Endodermal cell (in vitro differentiated cells): ENCODE measurements around the gene GPT2. TPM values are rescaled to one million over a fixed set of nuclear protein-coding genes. Genes with fewer than 3 reads are reported as not detected.

Experiments used
- DNase-seq: peaks from one replicate; pipeline ENCODE4 v3.0.0-alpha.2; 2017
- H3K27ac ChIP-seq: 2 replicates; pipeline ENCODE4 v1.5.1; 2013; ENCODE audit warnings: mild to moderate bottlenecking, low read depth, low read length, moderate library complexity
- H3K27me3 ChIP-seq: 2 replicates; pipeline ENCODE4 v1.6.1; 2013; ENCODE audit warnings: mild to moderate bottlenecking, low read length, moderate library complexity; ENCODE audit not compliant: insufficient read depth, control insufficient read depth, poor library complexity, severe bottlenecking
- H3K36me3 ChIP-seq: 2 replicates; pipeline ENCODE4 v1.7.0; 2013; ENCODE audit warnings: mild to moderate bottlenecking, low read length, moderate library complexity; ENCODE audit not compliant: control insufficient read depth, insufficient read depth
- H3K4me1 ChIP-seq: one replicate; pipeline ENCODE4 v1.7.0; 2013; ENCODE audit warnings: low read length; ENCODE audit not compliant: control insufficient read depth, insufficient read depth
- H3K4me3 ChIP-seq: 2 replicates; pipeline ENCODE4 v1.5.1; 2013; ENCODE audit warnings: mild to moderate bottlenecking, low read length, moderate library complexity
- H3K9ac ChIP-seq: 2 replicates; pipeline ENCODE4 v1.6.1; 2013; ENCODE audit warnings: mild to moderate bottlenecking, low read length, moderate library complexity; ENCODE audit not compliant: poor library complexity, severe bottlenecking; ENCODE audit errors: extremely low read depth
- H3K9me3 ChIP-seq: 2 replicates; pipeline ENCODE4 v1.6.1; 2013; ENCODE audit warnings: mild to moderate bottlenecking, low read length, moderate library complexity; ENCODE audit not compliant: control insufficient read depth
- H3K27ac Mint-ChIP-seq: 2 replicates; pipeline ENCODE4 v1.8.0; 2020; ENCODE audit warnings: mixed read lengths
- H3K27me3 Mint-ChIP-seq: 2 replicates; pipeline ENCODE4 v1.8.0; 2021; ENCODE audit warnings: mild to moderate bottlenecking, mixed read lengths; ENCODE audit not compliant: insufficient read depth
- H3K36me3 Mint-ChIP-seq: 2 replicates; pipeline ENCODE4 v1.8.0; 2020; ENCODE audit warnings: low read depth, mixed read lengths
- H3K4me1 Mint-ChIP-seq: 2 replicates; pipeline ENCODE4 v1.8.0; 2020; ENCODE audit warnings: mixed read lengths
- H3K4me3 Mint-ChIP-seq: 2 replicates; pipeline ENCODE4 v1.8.0; 2020; ENCODE audit warnings: mild to moderate bottlenecking, moderate library complexity, mixed read lengths
- H3K9me3 Mint-ChIP-seq: 2 replicates; pipeline ENCODE4 v1.8.0; 2020; ENCODE audit warnings: mild to moderate bottlenecking, mixed read lengths
- CTCF ChIP-seq: fragments of 200-600 bp; sonication (generic); conservative IDR thresholded peaks from 2 replicates; pipeline ENCODE4 v1.5.0; 2021; ENCODE audit warnings: antibody characterized with exemption, mild to moderate bottlenecking
- WGBS, 2 experiments: methylation state at CpG; one replicate each; pipeline versions ENCODE4 v1.1.5 to v1.1.7; 2013; ENCODE audit warnings: missing lambda C conversion rate in 2 of 2, mixed read lengths in 1 of 2; ENCODE audit not compliant: insufficient coverage in 1 of 2, insufficient read length in 1 of 2; 5-methylcytosine and 5-hydroxymethylcytosine counted together
- total RNA-seq, 2 donors: library from RNA; stranded (reverse); fragmentation: NEBNext Ultra II Directional in 1 of 2; extraction: Animal tissue kit (Norgen Biotek cat#: 25700) in 1 of 2; gene quantifications; 2 replicates in 1 of 2; 3 replicates in 1 of 2; pipeline ENCODE4 v1.2.1, GENCODE V29; 2021

GPT2 gene
- total RNA-seq, 2 donors from 2014 or later = 44.1 to 65.5 TPM

GRCh38 chr16:46929378-46930332, 45.5 kb downstream of the GPT2 start:
- Mint-ChIP-seq H3K27ac (no peak overlapping the region), H3K36me3 (peaks cover 38% of the 10 kb centered on the region), H3K27me3 (no peaks in the 10 kb centered on the region), H3K4me3 (no peak overlapping the region), H3K4me1 (no peaks in the 10 kb centered on the region), H3K9me3 (peaks cover 6% of the 10 kb centered on the region)
- Histone ChIP-seq H3K36me3 (peaks cover 58% of the 10 kb centered on the region), H3K4me3 (no peak overlapping the region), H3K27me3 (no peaks in the 10 kb centered on the region), H3K9ac (no peak overlapping the region), H3K27ac (no peak overlapping the region), H3K4me1 (no peaks in the 10 kb centered on the region), H3K9me3 (no peaks in the 10 kb centered on the region)
- peak; percentile 93 for DNase-seq
- peak; percentile 93 for TF ChIP-seq CTCF
- WGBS, 2 experiments = 78 to 79% methylated on average over 21 to 43 of the region's 43 CpGs

- H3K9ac ChIP-seq = no peak overlapping the region
- no peak for TF ChIP-seq CTCF
- 93 to 94% methylated on average over 5 to 8 of the region's 8 CpGs for WGBS, 2 experiments
- H3K4me1 ChIP-seq = no peaks in the 10 kb centered on the region
- H3K27ac ChIP-seq = no peak overlapping the region
- peaks cover 6% of the 10 kb centered on the region for H3K9me3 Mint-ChIP-seq
- H3K27ac Mint-ChIP-seq = no peak overlapping the region
- no peaks in the 10 kb centered on the region for H3K9me3 ChIP-seq
- H3K36me3 ChIP-seq = peaks cover 49% of the 10 kb centered on the region
- H3K4me3 Mint-ChIP-seq = no peak overlapping the region
- H3K27me3 ChIP-seq = no peaks in the 10 kb centered on the region
- no peak for DNase-seq
- H3K36me3 Mint-ChIP-seq = peaks cover 33% of the 10 kb centered on the region
- no peaks in the 10 kb centered on the region for H3K27me3 Mint-ChIP-seq
- no peaks in the 10 kb centered on the region for H3K4me1 Mint-ChIP-seq
- no peak overlapping the region for H3K4me3 ChIP-seq
Observed at GRCh38 chr16:46930861-46931260, 46.7 kb downstream of the GPT2 start.

- peaks cover 6% of the 10 kb centered on the region for H3K9me3 Mint-ChIP-seq
- peaks cover 34% of the 10 kb centered on the region for H3K36me3 ChIP-seq
- H3K4me3 Mint-ChIP-seq = no peak overlapping the region
- no peaks in the 10 kb centered on the region for H3K9me3 ChIP-seq
- no peak overlapping the region for H3K9ac ChIP-seq
- WGBS, 2 experiments = 83 to 89% methylated on average over 6 to 7 of the region's 7 CpGs
- H3K27ac Mint-ChIP-seq = no peak overlapping the region
- DNase-seq = peak; percentile 61
- TF ChIP-seq CTCF = no peak
- H3K27me3 Mint-ChIP-seq = no peaks in the 10 kb centered on the region
- H3K4me1 Mint-ChIP-seq = no peaks in the 10 kb centered on the region
- H3K27me3 ChIP-seq = no peaks in the 10 kb centered on the region
- no peak overlapping the region for H3K4me3 ChIP-seq
- H3K27ac ChIP-seq = no peak overlapping the region
- peaks cover 21% of the 10 kb centered on the region for H3K36me3 Mint-ChIP-seq
- no peaks in the 10 kb centered on the region for H3K4me1 ChIP-seq
Observed at GRCh38 chr16:46932802-46933201, 48.6 kb downstream of the GPT2 start.
